Tibial nerve (tissue), 4 donors: Measurements from ENCODE around the gene HSPG2. TPM values are rescaled to one million over a fixed set of nuclear protein-coding genes. Genes with fewer than 3 reads are reported as not detected.
"Not testable (repeated sequence)": the region's sequence is repeated elsewhere in the genome, so short reads cannot be mapped to it uniquely, and the experiment has no call there.

ENCODE experiments used
- DNase-seq, 2 donors: peaks; one replicate each; pipeline ENCODE4 v3.0.0-alpha.2; 2019; ENCODE audit warnings: low spot score in 2 of 2
- H3K27ac ChIP-seq, 4 donors: fragments of 200-600 bp; sonication (generic) in 3 of 4; one replicate each; pipeline ENCODE4 v1.5.1; 2017 to 2019; ENCODE audit warnings: mild to moderate bottlenecking in 1 of 4
- H3K27me3 ChIP-seq, 2 donors: fragments of 200-600 bp; sonication (generic) in 1 of 2; one replicate each; pipeline versions ENCODE4 v1.5.1 to v1.6.0; 2017 to 2019
- H3K36me3 ChIP-seq, 3 donors: fragments of 200-600 bp; sonication (generic); one replicate each; pipeline ENCODE4 v1.5.1; 2018 to 2019
- H3K4me1 ChIP-seq, 4 donors: fragments of 200-600 bp; sonication (generic) in 3 of 4; one replicate each; pipeline ENCODE4 v1.5.1; 2017 to 2019
- H3K4me3 ChIP-seq, 4 donors: fragments of 200-600 bp; sonication (generic) in 3 of 4; one replicate each; pipeline ENCODE4 v1.5.1; 2017 to 2019; ENCODE audit warnings: mild to moderate bottlenecking in 1 of 4, moderate library complexity in 1 of 4
- H3K9me3 ChIP-seq, 4 donors: fragments of 200-600 bp; sonication (generic) in 3 of 4; one replicate each; pipeline ENCODE4 v1.5.1; 2017 to 2019
- CTCF ChIP-seq, 5 experiments: fragments of 200-600 bp in 3 of 5; fragments of 450-650 bp in 2 of 5; sonication (generic) in 3 of 5; IDR thresholded peaks; one replicate each; pipeline ENCODE4 v1.5.1; 2016 to 2019; ENCODE audit warnings: antibody characterized with exemption in 5 of 5, mild to moderate bottlenecking in 3 of 5, moderate library complexity in 2 of 5
- EP300 ChIP-seq, 2 donors: sonication (generic); formaldehyde crosslinking; IDR thresholded peaks; one replicate each; pipeline ENCODE4 v1.6.1; 2017; ENCODE audit warnings: antibody characterized with exemption in 2 of 2, mild to moderate bottlenecking in 1 of 2
- POLR2A ChIP-seq, 2 donors: fragments of 450-650 bp; IDR thresholded peaks; one replicate each; pipeline ENCODE4 v1.6.1; 2017; ENCODE audit warnings: antibody characterized with exemption in 2 of 2, mild to moderate bottlenecking in 2 of 2, moderate library complexity in 2 of 2
- WGBS, 2 donors: methylation state at CpG; one replicate each; pipeline ENCODE4 v1.1.5; 2018; 5-methylcytosine and 5-hydroxymethylcytosine counted together
- total RNA-seq, 4 donors: library from RNA; depleted of rRNA; stranded (reverse); fragments of >200 nt; gene quantifications; one replicate each; pipeline ENCODE4 v1.1.0, GENCODE V29; 2016

Gene HSPG2
- total RNA-seq = 100 to 1,000 TPM; 292 to 486 (median 404) TPM

GRCh38 chr1:21937034-21937371 lies at the start of gene HSPG2:
TSS of gene HSPG2 (minus strand) at chr1:21937310. CDS start at chr1:21937217, 93 bp downstream.
- TF ChIP-seq POLR2A (IDR thresholded peaks at IDR 0.05) = no peak
- no peak for TF ChIP-seq CTCF (IDR thresholded peaks at IDR 0.05)
- no peak for TF ChIP-seq EP300 (IDR thresholded peaks at IDR 0.05)
- Histone ChIP-seq H3K4me3 (peak within 1 kb of the TSS; percentile 59 to 93 (median 81)), H3K4me1 (peaks cover 15 to 86% (median 67%) of the 10 kb centered on the region in 4 donors), H3K9me3 (no peaks in the 10 kb centered on the region), H3K27ac (peak within 1 kb of the TSS; percentile 80 to 95 (median 92)), H3K36me3 (no peaks in the 10 kb centered on the region), H3K27me3 (no peaks in the 10 kb centered on the region)
- WGBS, 2 donors = 0% methylated on average over 1 of the region's 52 CpGs; no CpG with 5 or more reads in 1 of the 2 donors
- DNase-seq = no peak

GRCh38 chr1:21986386-21986785 lies 49.3 kb upstream of the HSPG2 start:
- not testable (repeated sequence) for H3K36me3 ChIP-seq, H3K4me1 ChIP-seq, H3K27ac ChIP-seq, H3K27me3 ChIP-seq, DNase-seq, H3K9me3 ChIP-seq, H3K4me3 ChIP-seq
- 81 to 82% methylated on average over 9 of the region's 12 CpGs for WGBS, 2 donors

DNA sequence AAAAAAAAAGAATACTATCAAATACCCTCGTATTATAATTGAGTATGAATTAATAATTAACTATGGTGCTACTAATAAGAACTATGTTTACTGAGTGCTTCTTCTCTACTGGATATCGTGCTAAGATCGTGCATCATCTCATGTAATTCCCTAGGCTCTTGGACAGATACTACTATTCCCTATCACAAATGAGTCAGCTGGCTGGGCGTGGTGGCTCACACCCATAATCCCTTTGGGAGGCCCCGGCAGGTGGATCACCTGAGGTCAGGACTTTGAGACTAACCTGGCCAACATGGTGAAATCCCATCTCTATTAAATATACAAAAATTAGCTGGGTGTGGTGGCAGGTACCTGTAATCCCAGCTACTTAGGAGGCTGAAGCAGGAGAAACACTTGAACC lies 48.8 kb upstream of the HSPG2 start:
- H3K36me3 ChIP-seq, H3K27ac ChIP-seq, H3K4me3 ChIP-seq, H3K4me1 ChIP-seq, H3K27me3 ChIP-seq, H3K9me3 ChIP-seq, DNase-seq: not testable (repeated sequence)
- 0 to 50% methylated on average over 1 to 2 of the region's 5 CpGs for WGBS, 2 donors

- not testable (repeated sequence) for H3K27me3 ChIP-seq, H3K27ac ChIP-seq, H3K36me3 ChIP-seq, H3K4me1 ChIP-seq, DNase-seq, H3K4me3 ChIP-seq, H3K9me3 ChIP-seq
- 69 to 71% methylated on average over 4 of the region's 15 CpGs for WGBS, 2 donors
These were observed 46.4 kb upstream of the HSPG2 start for GRCh38 chr1:21983539-21983938.

DNA sequence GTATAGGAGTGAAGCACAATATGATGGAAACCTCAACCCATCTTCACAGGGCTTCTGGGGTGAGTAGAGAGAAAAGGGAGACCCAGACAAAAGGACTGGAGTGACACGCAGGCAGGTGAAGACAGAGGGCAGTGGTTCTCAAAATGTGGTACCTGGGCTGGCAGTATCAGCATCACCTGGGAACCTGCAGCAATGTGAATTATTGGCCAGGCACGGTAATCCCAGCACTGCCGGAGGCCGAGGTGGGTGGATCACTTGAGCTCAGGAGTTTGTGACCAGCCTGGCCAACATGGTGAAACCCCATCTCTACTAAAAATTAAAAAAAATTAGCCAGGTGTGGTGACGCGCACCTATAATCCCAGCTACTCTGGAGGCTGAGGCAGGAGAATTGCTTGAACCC lies 45.0 kb upstream of the HSPG2 start:
- H3K27ac ChIP-seq, H3K36me3 ChIP-seq, H3K4me3 ChIP-seq, DNase-seq, H3K9me3 ChIP-seq, H3K4me1 ChIP-seq, H3K27me3 ChIP-seq: not testable (repeated sequence)
- WGBS, 2 donors = 73 to 80% methylated on average over 6 of the region's 6 CpGs

DNA sequence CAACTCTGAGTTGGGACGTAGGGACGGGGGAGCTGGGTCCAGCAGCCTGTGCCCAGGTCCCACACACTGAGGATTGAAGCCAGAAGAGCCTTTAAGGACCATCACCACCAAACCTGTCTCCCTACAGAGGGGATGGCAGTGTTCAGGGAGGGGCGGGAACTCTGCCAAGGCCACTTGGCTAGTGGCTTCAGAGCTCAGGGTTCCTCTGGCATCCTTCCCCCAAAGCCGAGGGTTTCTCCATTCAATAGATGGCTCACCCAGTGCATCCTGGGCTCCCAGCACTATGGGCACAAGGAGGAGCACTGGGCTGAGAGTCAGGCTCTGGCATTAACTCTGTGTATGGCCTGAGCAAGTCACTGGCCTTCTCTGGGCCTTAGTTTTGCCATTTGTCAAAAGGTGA lies 44.1 kb upstream of the HSPG2 start:
- H3K4me1 ChIP-seq, H3K27me3 ChIP-seq, H3K9me3 ChIP-seq, H3K36me3 ChIP-seq, H3K4me3 ChIP-seq, DNase-seq, H3K27ac ChIP-seq: not testable (repeated sequence)
- WGBS, 2 donors = 92% methylated on average over 2 of the region's 4 CpGs; no CpG with 5 or more reads in 1 of the 2 donors

DNA sequence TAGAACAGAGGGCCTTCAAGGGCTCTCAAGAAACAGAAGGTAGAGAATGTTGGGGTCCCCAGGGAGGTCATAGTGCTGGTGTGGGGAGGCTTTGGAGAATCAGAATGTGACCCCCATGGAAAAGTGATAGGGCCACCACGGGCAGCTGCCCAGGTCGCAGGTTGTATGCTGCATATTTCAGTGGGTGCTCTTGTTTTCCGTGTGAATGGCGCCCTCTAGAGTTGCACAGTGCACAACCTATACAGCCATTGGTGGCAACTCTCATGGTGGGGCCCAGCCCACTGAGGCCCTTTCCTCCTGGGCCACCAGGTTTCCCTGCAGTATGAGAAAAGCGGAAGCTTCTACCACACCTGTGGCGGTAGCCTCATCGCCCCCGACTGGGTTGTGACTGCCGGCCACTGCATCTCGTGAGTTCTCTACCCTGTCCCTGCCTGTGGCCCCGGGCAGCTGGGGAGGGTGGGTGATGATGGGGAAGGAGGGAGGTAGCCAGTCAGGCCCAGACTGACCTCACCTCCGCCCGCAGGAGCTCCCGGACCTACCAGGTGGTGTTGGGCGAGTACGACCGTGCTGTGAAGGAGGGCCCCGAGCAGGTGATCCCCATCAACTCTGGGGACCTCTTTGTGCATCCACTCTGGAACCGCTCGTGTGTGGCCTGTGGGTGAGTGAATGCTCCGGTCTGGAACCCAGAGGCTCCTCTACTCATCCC lies 43.6 kb upstream of the HSPG2 start:
- 71 to 72% methylated on average over 16 to 17 of the region's 21 CpGs for WGBS, 2 donors
- H3K4me3 ChIP-seq = not testable (repeated sequence)

DNA sequence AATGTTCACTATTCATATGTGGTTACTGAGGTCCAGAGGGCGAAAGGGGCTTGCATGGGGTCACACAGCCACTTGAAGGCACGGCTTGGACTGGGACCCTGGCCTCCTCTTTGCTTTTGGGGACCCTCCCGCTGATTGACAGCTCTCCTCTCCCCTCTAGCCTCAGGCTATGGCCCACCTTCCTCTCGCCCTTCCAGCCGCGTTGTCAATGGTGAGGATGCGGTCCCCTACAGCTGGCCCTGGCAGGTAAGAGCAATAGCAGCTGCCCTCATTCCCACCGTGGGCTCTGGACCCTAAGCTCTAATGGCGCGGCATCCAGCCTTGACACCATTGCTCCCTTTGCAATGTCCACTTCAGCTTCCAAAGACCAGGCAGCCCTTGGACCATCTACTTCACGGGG lies 41.1 kb upstream of the HSPG2 start:
- H3K27me3 ChIP-seq, H3K9me3 ChIP-seq, H3K27ac ChIP-seq, H3K4me1 ChIP-seq, DNase-seq, H3K36me3 ChIP-seq, H3K4me3 ChIP-seq: not testable (repeated sequence)
- 83 to 87% methylated on average over 10 to 11 of the region's 11 CpGs for WGBS, 2 donors

More for the DNA sequence above, 43.6 kb upstream of the HSPG2 start:
- H3K27me3 ChIP-seq, H3K36me3 ChIP-seq, H3K4me1 ChIP-seq, H3K9me3 ChIP-seq, DNase-seq, H3K27ac ChIP-seq: not testable (repeated sequence)

- DNase-seq, H3K4me3 ChIP-seq, H3K9me3 ChIP-seq, H3K27ac ChIP-seq, H3K27me3 ChIP-seq, H3K36me3 ChIP-seq, H3K4me1 ChIP-seq: not testable (repeated sequence)
- WGBS, 2 donors = 85 to 90% methylated on average over 9 of the region's 9 CpGs
These were observed 39.7 kb upstream of the HSPG2 start, which contains the start of gene CELA3B for GRCh38 chr1:21976703-21977239. TSS of gene CELA3B (plus strand) at chr1:21977022. CDS start at chr1:21977040, 18 bp downstream.

GRCh38 chr1:21975296-21975695 lies 38.2 kb upstream of the HSPG2 start:
- 81 to 86% methylated on average over 9 of the region's 9 CpGs for WGBS, 2 donors
- not testable (repeated sequence) for H3K27me3 ChIP-seq, H3K9me3 ChIP-seq, H3K27ac ChIP-seq, H3K4me3 ChIP-seq, DNase-seq, H3K4me1 ChIP-seq, H3K36me3 ChIP-seq

GRCh38 chr1:21974699-21975098 lies 37.6 kb upstream of the HSPG2 start:
- not testable (repeated sequence) for H3K4me3 ChIP-seq
- WGBS, 2 donors = 45 to 50% methylated on average over 6 of the region's 6 CpGs

GRCh38 chr1:21973948-21974347 lies 36.8 kb upstream of the HSPG2 start:
- H3K9me3 ChIP-seq, H3K27ac ChIP-seq, H3K36me3 ChIP-seq, H3K4me3 ChIP-seq, H3K4me1 ChIP-seq, H3K27me3 ChIP-seq, DNase-seq: not testable (repeated sequence)
- 77 to 81% methylated on average over 8 of the region's 8 CpGs for WGBS, 2 donors

More at GRCh38 chr1:21974699-21975098, 37.6 kb upstream of the HSPG2 start:
- not testable (repeated sequence) for H3K27me3 ChIP-seq, H3K36me3 ChIP-seq, DNase-seq, H3K4me1 ChIP-seq, H3K27ac ChIP-seq, H3K9me3 ChIP-seq
